ENCODE measurements around the gene GREB1L.

- TF ChIP-seq PHF8 (IDR thresholded peaks at IDR 0.05; ENCODE audit: borderline replicate concordance, low read depth) (no peak), CTCF (IDR thresholded peaks at IDR 0.05) (no peak)
Observed at GRCh38 chr18:21456428-21457178, 214.6 kb downstream of the GREB1L start.

Measured in A549 (cell line).